ENCODE data around the gene FRMD6. TPM values are rescaled to one million over a fixed set of nuclear protein-coding genes. Genes with fewer than 3 reads are reported as not detected.
A peak's percentile ranks its signal among the peaks of the same experiment; 100 is the strongest.

The FRMD6 gene
- total and polyA plus RNA-seq, 10 of the 15 experiments (the other 5 are each of a cell fraction or from before 2014, with no cell fraction given): 0.86 to 7.8 (median 3.3) TPM

GRCh38 chr14:51776102-51776894 is 124.6 kb downstream of the FRMD6 start:
- Histone ChIP-seq H2AFZ (ENCODE audit: control insufficient read depth, low read depth, low read length) (no peak overlapping the region), H3K36me3 (ENCODE audit: control insufficient read depth in 2 of 2, insufficient read depth in 2 of 2, low read length in 1 of 2) (no peaks in the 10 kb centered on the region), H4K20me1 (ENCODE audit: control insufficient read depth, insufficient read depth) (no peaks in the 10 kb centered on the region), H3K9me3 (replicated peaks; ENCODE audit: control insufficient read depth, insufficient read depth, low read length) (no peaks in the 10 kb centered on the region), H3K4me2 (ENCODE audit: control insufficient read depth, insufficient read depth) (no peak overlapping the region), H3K27ac (ENCODE audit: control insufficient read depth, insufficient read depth) (no peak overlapping the region), H3K79me2 (ENCODE audit: control insufficient read depth, insufficient read depth, low read length) (no peaks in the 10 kb centered on the region), H3K4me1 (ENCODE audit: control insufficient read depth, insufficient read depth, low read length) (no peaks in the 10 kb centered on the region), H3K9ac (ENCODE audit: control insufficient read depth, insufficient read depth, low read length) (no peak overlapping the region), H3K27me3 (replicated peaks in 1 of 2; ENCODE audit: control insufficient read depth in 2 of 2, insufficient read depth in 2 of 2, low read length in 1 of 2) (no peaks in the 10 kb centered on the region), H3K4me3 (no peak overlapping the region)
- FAIRE-seq: peak; percentile 85
- ChIA-PET CTCF (interaction anchor here (0.8 to 6.3 kb wide), 9 partner anchors 9 to 558 kb away, joined by 3 to 75 read pairs (median 4); no protein-coding TSS in a partner anchor), RAD21 (ENCODE audit: unreplicated experiment) (interaction anchor here (1.5 kb wide), 2 partner anchors 202 to 493 kb away, joined by 4 to 7 read pairs; no protein-coding TSS in a partner anchor), POLR2A (no interaction called here), SMC1A (ENCODE audit: uncharacterized antibody, unreplicated experiment) (interaction anchor here (1.1 to 3.2 kb wide), 7 partner anchors 160 to 656 kb away, joined by 3 to 16 read pairs (median 3); no protein-coding TSS in a partner anchor)
- in situ Hi-C loops (cut with MboI) (loop anchor here (10.0 kb wide), 3 partner anchors 401 to 621 kb away; no protein-coding TSS in a partner anchor), intact Hi-C loops (cut with micrococcal nuclease; ENCODE audit: unreplicated experiment) (loop anchor here (1.0 to 5.0 kb wide), 5 partner anchors 123 to 619 kb away; no protein-coding TSS in a partner anchor)
- BruUV-seq (replicated peaks): no TSS peak
- ATAC-seq: peak; percentile 77
- WGBS (ENCODE audit: insufficient coverage, insufficient replicate concordance, low lambda C conversion rate, missing lambda C conversion rate): 27% methylated on average over 13 of the region's 13 CpGs
- TF ChIP-seq ZNF384 (IDR thresholded peaks at IDR 0.05; ENCODE audit: borderline replicate concordance, low read depth, low read length) (no peak), CHD1 (IDR thresholded peaks at IDR 0.05; ENCODE audit: low read depth, low read length) (no peak), CTCF (IDR thresholded peaks at IDR 0.05 in 2 of 3, conservative IDR thresholded peaks at IDR 0.05 in 1 of 3; ENCODE audit: control insufficient read depth in 2 of 3, extremely low read depth in 1 of 3, insufficient read depth in 1 of 3, low read depth in 3 of 3, low read length in 3 of 3) (peak; percentile 51 to 60 (median 59)), SMC3 (IDR thresholded peaks at IDR 0.05; ENCODE audit: borderline replicate concordance, low read length) (peak; percentile 69; the same call in 1 of the 2 replicates), BCLAF1 (IDR thresholded peaks at IDR 0.05) (no peak), RAD21 (IDR thresholded peaks at IDR 0.05; ENCODE audit: insufficient read depth, low read depth, low read length) (peak; percentile 86), ZNF592 (IDR thresholded peaks at IDR 0.05) (no peak)
- no peak for DNase-seq (ENCODE audit: low read depth, low spot score)
